ENCODE data around the gene PCDHGB5. TPM values are rescaled to one million over a fixed set of nuclear protein-coding genes. Genes with fewer than 3 reads are reported as not detected.
A peak's percentile ranks its signal among the peaks of the same experiment; 100 is the strongest.
"Not testable (repeated sequence)": the region's sequence is repeated elsewhere in the genome, so short reads cannot be mapped to it uniquely, and the experiment has no call there.

Gene PCDHGB5
- total RNA-seq, 6 donors from 2014 or later = 6.2 to 11.8 (median 8.3) TPM

DNA sequence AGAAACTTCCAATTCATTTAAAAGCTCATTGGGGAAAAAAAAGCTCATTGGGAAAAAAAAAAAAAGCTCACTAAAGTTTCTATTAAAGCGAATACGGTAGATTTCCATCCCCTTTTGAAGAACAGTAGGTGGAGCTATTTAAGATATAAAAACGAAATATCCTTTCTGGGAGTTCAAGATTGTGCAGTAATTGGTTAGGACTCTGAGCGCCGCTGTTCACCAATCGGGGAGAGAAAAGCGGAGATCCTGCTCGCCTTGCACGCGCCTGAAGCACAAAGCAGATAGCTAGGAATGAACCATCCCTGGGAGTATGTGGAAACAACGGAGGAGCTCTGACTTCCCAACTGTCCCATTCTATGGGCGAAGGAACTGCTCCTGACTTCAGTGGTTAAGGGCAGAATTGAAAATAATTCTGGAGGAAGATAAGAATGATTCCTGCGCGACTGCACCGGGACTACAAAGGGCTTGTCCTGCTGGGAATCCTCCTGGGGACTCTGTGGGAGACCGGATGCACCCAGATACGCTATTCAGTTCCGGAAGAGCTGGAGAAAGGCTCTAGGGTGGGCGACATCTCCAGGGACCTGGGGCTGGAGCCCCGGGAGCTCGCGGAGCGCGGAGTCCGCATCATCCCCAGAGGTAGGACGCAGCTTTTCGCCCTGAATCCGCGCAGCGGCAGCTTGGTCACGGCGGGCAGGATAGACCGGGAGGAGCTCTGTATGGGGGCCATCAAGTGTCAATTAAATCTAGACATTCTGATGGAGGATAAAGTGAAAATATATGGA is 32.8 kb downstream of the PCDHGB5 start, which contains the start of gene PCDHGA12:
Gene PCDHGA12, plus strand, starts transcription at position 176 of the 782 bp plus-strand sequence. Its CDS starts 253 bp downstream, at position 429.
- ATAC-seq (ENCODE audit: low FRiP score in 2 of 2) = peak in 1 of 2 donors; percentile 85
- H3K27me3 ChIP-seq = no peaks in the 10 kb centered on the region
- TF ChIP-seq POLR2AphosphoS5 (IDR thresholded peaks at IDR 0.05) (no peak), EP300 (IDR thresholded peaks at IDR 0.05) (no peak), POLR2A (IDR thresholded peaks at IDR 0.05) (no peak)
- TF ChIP-seq, protein P1, sequence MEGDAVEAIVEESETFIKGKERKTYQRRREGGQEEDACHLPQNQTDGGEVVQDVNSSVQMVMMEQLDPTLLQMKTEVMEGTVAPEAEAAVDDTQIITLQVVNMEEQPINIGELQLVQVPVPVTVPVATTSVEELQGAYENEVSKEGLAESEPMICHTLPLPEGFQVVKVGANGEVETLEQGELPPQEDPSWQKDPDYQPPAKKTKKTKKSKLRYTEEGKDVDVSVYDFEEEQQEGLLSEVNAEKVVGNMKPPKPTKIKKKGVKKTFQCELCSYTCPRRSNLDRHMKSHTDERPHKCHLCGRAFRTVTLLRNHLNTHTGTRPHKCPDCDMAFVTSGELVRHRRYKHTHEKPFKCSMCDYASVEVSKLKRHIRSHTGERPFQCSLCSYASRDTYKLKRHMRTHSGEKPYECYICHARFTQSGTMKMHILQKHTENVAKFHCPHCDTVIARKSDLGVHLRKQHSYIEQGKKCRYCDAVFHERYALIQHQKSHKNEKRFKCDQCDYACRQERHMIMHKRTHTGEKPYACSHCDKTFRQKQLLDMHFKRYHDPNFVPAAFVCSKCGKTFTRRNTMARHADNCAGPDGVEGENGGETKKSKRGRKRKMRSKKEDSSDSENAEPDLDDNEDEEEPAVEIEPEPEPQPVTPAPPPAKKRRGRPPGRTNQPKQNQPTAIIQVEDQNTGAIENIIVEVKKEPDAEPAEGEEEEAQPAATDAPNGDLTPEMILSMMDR (IDR thresholded peaks at IDR 0.05) = peak in 3 of 6 experiments; percentile 14 to 37 (median 32)
- DNase-seq = peak in 1 of 2 donors; percentile 63
- H3K4me1 ChIP-seq = peaks cover 0 to 11% (median 2%) of the 10 kb centered on the region in 4 donors
- H3K27ac ChIP-seq = no peak within 1 kb of the TSS
- WGBS, 2 donors = 16 to 18% methylated on average over 33 of the region's 33 CpGs
- H3K36me3 ChIP-seq = no peaks in the 10 kb centered on the region
- peak within 1 kb of the TSS in 3 of 4 donors; percentile 17 to 35 (median 34) for H3K4me3 ChIP-seq
- peaks cover 63 to 82% (median 76%) of the 10 kb centered on the region in 4 donors for H3K9me3 ChIP-seq

DNA sequence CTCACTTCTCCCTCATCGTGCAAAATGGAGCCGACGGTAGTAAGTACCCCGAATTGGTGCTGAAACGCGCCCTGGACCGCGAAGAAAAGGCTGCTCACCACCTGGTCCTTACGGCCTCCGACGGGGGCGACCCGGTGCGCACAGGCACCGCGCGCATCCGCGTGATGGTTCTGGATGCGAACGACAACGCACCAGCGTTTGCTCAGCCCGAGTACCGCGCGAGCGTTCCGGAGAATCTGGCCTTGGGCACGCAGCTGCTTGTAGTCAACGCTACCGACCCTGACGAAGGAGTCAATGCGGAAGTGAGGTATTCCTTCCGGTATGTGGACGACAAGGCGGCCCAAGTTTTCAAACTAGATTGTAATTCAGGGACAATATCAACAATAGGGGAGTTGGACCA is 33.5 kb downstream of the PCDHGB5 start:
- no peak for TF ChIP-seq POLR2A (IDR thresholded peaks at IDR 0.05)
- TF ChIP-seq EP300 (IDR thresholded peaks at IDR 0.05) = no peak
- TF ChIP-seq, protein P1 (IDR thresholded peaks at IDR 0.05) = no peak
- TF ChIP-seq POLR2AphosphoS5 (IDR thresholded peaks at IDR 0.05) = no peak
- ATAC-seq (ENCODE audit: low FRiP score in 2 of 2) (peak in 1 of 2 donors; percentile 7), DNase-seq (peak in 1 of 2 donors; percentile 78)
- Histone ChIP-seq H3K36me3 (no peaks in the 10 kb centered on the region), H3K9me3 (peaks cover 61 to 82% (median 71%) of the 10 kb centered on the region in 4 donors), H3K27ac (no peak overlapping the region), H3K27me3 (no peaks in the 10 kb centered on the region), H3K4me1 (peaks cover 0 to 11% (median 2%) of the 10 kb centered on the region in 4 donors), H3K4me3 (peak overlapping the region in 3 of 4 donors; percentile 17 to 35 (median 34))
- WGBS, 2 donors = 22% methylated on average over 19 to 35 of the region's 37 CpGs

DNA sequence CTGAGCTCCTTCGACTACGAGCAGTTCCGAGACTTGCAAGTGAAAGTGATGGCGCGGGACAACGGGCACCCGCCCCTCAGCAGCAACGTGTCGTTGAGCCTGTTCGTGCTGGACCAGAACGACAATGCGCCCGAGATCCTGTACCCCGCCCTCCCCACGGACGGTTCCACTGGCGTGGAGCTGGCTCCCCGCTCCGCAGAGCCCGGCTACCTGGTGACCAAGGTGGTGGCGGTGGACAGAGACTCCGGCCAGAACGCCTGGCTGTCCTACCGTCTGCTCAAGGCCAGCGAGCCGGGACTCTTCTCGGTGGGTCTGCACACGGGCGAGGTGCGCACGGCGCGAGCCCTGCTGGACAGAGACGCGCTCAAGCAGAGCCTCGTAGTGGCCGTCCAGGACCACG is 34.6 kb downstream of the PCDHGB5 start:
- Histone ChIP-seq H3K9me3 (peaks cover 53 to 81% (median 68%) of the 10 kb centered on the region in 4 donors), H3K4me1 (peaks cover 0 to 11% (median 2%) of the 10 kb centered on the region in 4 donors)
- H3K4me3 ChIP-seq; H3K36me3 ChIP-seq; H3K27ac ChIP-seq; H3K27me3 ChIP-seq; ATAC-seq (ENCODE audit: low FRiP score in 2 of 2): not testable (repeated sequence)
- WGBS, 2 donors = 39 to 51% methylated on average over 2 to 29 of the region's 38 CpGs
- peak in 1 of 2 donors; percentile 68 for DNase-seq

DNA sequence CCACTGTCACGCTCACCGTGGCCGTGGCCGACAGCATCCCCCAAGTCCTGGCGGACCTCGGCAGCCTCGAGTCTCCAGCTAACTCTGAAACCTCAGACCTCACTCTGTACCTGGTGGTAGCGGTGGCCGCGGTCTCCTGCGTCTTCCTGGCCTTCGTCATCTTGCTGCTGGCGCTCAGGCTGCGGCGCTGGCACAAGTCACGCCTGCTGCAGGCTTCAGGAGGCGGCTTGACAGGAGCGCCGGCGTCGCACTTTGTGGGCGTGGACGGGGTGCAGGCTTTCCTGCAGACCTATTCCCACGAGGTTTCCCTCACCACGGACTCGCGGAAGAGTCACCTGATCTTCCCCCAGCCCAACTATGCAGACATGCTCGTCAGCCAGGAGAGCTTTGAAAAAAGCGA is 35.0 kb downstream of the PCDHGB5 start:
- WGBS, 2 donors = 26 to 30% methylated on average over 13 to 29 of the region's 29 CpGs
- H3K36me3 ChIP-seq; H3K27me3 ChIP-seq; ATAC-seq (ENCODE audit: low FRiP score in 2 of 2); H3K4me3 ChIP-seq; H3K27ac ChIP-seq: not testable (repeated sequence)
- Histone ChIP-seq H3K9me3 (peaks cover 49 to 81% (median 64%) of the 10 kb centered on the region in 4 donors), H3K4me1 (peaks cover 0 to 11% (median 2%) of the 10 kb centered on the region in 4 donors)
- DNase-seq = peak in 1 of 2 donors; percentile 76

DNA sequence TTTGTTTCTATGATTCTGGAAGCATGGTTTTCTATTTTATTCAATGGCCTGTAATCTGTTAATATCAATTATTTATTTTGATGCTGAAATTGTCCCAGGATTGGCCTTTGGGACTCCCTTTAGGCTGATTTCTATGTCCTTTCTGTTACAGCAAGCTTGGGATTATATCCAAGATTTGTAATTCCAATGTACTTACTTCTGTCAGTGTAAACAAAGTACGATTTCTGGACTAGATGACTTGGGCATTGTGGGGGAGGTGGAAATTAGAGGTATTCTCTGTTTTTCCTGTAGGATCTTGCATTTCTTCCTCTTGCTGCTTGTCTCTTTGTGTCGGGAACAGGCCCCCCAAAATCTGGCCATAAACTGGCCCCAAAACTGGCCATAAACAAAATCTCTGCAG is 36.3 kb downstream of the PCDHGB5 start:
- H3K36me3 ChIP-seq = no peaks in the 10 kb centered on the region
- H3K27me3 ChIP-seq = no peaks in the 10 kb centered on the region
- H3K27ac ChIP-seq = no peak overlapping the region
- ATAC-seq (ENCODE audit: low FRiP score in 2 of 2) = no peak
- DNase-seq = no peak
- H3K4me3 ChIP-seq = no peak overlapping the region
- 81 to 88% methylated on average over 2 of the region's 2 CpGs for WGBS, 2 donors
- H3K9me3 ChIP-seq = peaks cover 42 to 76% (median 53%) of the 10 kb centered on the region in 4 donors
- TF ChIP-seq POLR2A (IDR thresholded peaks at IDR 0.05) (no peak), EP300 (IDR thresholded peaks at IDR 0.05) (no peak), POLR2AphosphoS5 (IDR thresholded peaks at IDR 0.05) (no peak)
- peaks cover 0 to 11% (median 2%) of the 10 kb centered on the region in 4 donors for H3K4me1 ChIP-seq

DNA sequence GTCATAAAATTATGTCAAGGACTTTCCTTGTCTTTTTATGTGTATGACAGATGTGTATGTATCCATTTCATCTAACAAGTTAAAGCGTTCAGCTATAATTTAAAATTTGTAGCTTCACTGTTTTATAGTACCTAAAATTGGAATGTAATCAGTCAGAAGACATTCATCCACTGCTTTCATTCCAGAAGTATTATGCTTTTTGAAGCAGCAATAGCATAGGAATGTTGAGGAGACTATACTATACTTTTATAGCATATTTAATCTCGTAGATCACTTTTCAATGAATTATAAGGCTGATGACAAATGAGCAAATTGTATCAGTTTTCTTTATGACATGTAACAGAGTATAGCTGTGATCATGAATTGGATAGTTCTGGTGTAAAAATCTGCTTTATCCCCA is 39.5 kb downstream of the PCDHGB5 start:
- no peak for DNase-seq
- WGBS, 2 donors = 86 to 87% methylated on average over 2 of the region's 2 CpGs
- no peaks in the 10 kb centered on the region for H3K36me3 ChIP-seq
- no peaks in the 10 kb centered on the region for H3K27me3 ChIP-seq
- no peak for ATAC-seq (ENCODE audit: low FRiP score in 2 of 2)
- no peak for TF ChIP-seq POLR2AphosphoS5 (IDR thresholded peaks at IDR 0.05)
- TF ChIP-seq, protein P1 (IDR thresholded peaks at IDR 0.05) = no peak
- TF ChIP-seq EP300 (IDR thresholded peaks at IDR 0.05) = no peak
- no peak for TF ChIP-seq POLR2A (IDR thresholded peaks at IDR 0.05)
- H3K4me3 ChIP-seq = no peak overlapping the region
- H3K27ac ChIP-seq = no peak overlapping the region
- H3K9me3 ChIP-seq = peaks cover 18 to 74% (median 59%) of the 10 kb centered on the region in 4 donors
- no peaks in the 10 kb centered on the region for H3K4me1 ChIP-seq

Measured in upper lobe of left lung (tissue), 6 donors.